GM23248 (cell line): Measurements from ENCODE around the gene ELMO1.

ENCODE experiments used
- EZH2 ChIP-seq: fragments of 200-600 bp; sonication (generic); IDR thresholded peaks from 2 replicates; pipeline ENCODE4 v1.6.1; 2018; ENCODE audit warnings: antibody characterized with exemption, mild to moderate bottlenecking; ENCODE audit not compliant: insufficient read depth, poor library complexity, severe bottlenecking
- EZH2phosphoT487 ChIP-seq: fragments of 200-600 bp; sonication (generic); IDR thresholded peaks from 2 replicates; pipeline ENCODE4 v1.6.1; 2018; ENCODE audit warnings: antibody characterized with exemption, moderate library complexity, mild to moderate bottlenecking, low read depth; ENCODE audit not compliant: insufficient read depth

DNA sequence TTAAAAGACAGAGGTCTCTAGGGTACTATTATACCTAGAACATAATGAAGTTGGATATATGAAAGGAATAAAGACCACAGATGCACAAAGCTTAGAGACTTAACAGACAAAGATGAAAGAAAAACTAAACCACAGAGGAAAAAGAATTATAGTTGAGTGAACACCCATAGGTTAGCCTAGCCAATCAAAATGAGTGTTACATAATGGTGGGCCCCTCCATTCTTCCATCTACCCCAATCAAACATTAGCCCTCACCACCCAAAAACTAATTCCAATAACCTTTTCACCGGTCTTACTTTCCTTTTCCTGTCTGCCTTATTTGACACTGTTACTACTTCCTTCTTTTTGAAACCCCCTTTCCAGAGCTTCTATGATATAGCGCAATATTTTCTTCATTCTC is 130.1 kb downstream of the ELMO1 start:
- TF ChIP-seq EZH2 (no peak), EZH2phosphoT487 (no peak)
